BE2C (cell line): ENCODE measurements around the gene MT1F.

Source experiments
- DNase-seq: peaks from one replicate; pipeline ENCODE4 v3.0.0-alpha.2; 2020
- H3K27me3 ChIP-seq: fragments of 250-450 bp; sonication (Bioruptor Pico); 2 replicates; pipeline ENCODE4 v1.5.1; 2020; ENCODE audit warnings: mild to moderate bottlenecking
- H3K36me3 ChIP-seq: fragments of 250-450 bp; sonication (Bioruptor Pico); 2 replicates; pipeline ENCODE4 v1.5.1; 2020; ENCODE audit warnings: mild to moderate bottlenecking
- H3K4me1 ChIP-seq: fragments of 250-450 bp; sonication (Bioruptor Pico); 2 replicates; pipeline ENCODE4 v1.5.1; 2020
- H3K4me3 ChIP-seq: 2 replicates; pipeline ENCODE4 v1.5.1; 2011; ENCODE audit warnings: low read depth, low read length
- H3K9me3 ChIP-seq: fragments of 250-450 bp; sonication (Bioruptor Pico); 2 replicates; pipeline ENCODE4 v1.5.1; 2020
- CTCF ChIP-seq: IDR thresholded peaks from 2 replicates; pipeline ENCODE4 v1.5.1; 2012; ENCODE audit warnings: mild to moderate bottlenecking, low read depth, low read length

MT1F gene

DNA sequence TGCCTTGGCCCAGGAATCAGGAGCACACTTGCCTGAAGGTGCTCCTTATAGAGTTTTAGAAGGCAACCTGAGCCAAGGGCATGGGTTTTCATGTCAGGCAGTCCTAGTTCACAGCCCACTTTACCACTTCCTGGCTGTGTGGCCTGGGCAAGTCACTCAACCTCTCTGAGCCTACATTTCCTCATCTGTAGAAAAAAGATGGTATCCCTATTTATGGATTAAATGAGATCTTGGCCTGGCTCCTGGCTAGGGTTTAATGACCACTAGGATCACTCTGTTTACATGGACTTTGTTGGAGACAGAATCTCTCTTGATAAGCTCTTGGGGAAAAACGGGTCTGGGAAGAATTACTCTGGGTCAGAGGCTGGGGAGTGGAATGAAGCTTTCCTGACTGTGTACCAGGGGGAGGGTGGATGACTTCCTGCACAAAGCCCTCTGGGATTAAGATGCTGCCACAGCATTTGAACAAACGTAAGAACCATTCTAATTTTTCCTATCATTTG lies 47.1 kb upstream of the MT1F start:
- DNase-seq: no peak
- no peak overlapping the region for H3K4me3 ChIP-seq
- H3K36me3 ChIP-seq: no peaks in the 10 kb centered on the region
- TF ChIP-seq CTCF: no peak
- no peaks in the 10 kb centered on the region for H3K9me3 ChIP-seq
- H3K4me1 ChIP-seq: peaks cover 3% of the 10 kb centered on the region; the same call in 1 of the 2 replicates
- no peaks in the 10 kb centered on the region for H3K27me3 ChIP-seq

GRCh38 chr16:56611281-56611833 lies 46.4 kb upstream of the MT1F start:
- TF ChIP-seq CTCF: no peak
- Histone ChIP-seq H3K9me3 (no peaks in the 10 kb centered on the region), H3K4me3 (no peak overlapping the region), H3K4me1 (peaks cover 3% of the 10 kb centered on the region; the same call in 1 of the 2 replicates), H3K36me3 (no peaks in the 10 kb centered on the region), H3K27me3 (no peaks in the 10 kb centered on the region)
- no peak for DNase-seq

DNA sequence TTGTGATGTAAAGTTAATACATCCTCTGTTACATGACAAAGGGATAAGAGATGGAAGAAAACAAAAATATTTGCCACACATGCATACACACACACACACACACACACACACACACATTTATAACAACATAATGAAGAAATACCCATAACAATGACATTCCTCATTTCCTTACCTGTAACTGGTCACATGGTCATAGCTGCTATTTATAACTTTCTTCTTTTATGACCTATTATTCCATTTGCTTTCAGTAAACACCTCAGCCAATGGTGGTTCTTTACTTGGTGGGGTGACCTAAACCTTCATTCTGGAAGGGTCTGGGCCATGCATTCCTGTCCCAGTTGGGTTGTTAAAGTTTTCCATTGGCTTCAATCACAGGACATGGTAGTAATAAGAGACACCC lies 44.1 kb upstream of the MT1F start:
- Histone ChIP-seq H3K27me3 (no peaks in the 10 kb centered on the region), H3K9me3 (no peaks in the 10 kb centered on the region), H3K36me3 (no peaks in the 10 kb centered on the region), H3K4me1 (no peaks in the 10 kb centered on the region), H3K4me3 (no peak overlapping the region)
- no peak for DNase-seq
- no peak for TF ChIP-seq CTCF

DNA sequence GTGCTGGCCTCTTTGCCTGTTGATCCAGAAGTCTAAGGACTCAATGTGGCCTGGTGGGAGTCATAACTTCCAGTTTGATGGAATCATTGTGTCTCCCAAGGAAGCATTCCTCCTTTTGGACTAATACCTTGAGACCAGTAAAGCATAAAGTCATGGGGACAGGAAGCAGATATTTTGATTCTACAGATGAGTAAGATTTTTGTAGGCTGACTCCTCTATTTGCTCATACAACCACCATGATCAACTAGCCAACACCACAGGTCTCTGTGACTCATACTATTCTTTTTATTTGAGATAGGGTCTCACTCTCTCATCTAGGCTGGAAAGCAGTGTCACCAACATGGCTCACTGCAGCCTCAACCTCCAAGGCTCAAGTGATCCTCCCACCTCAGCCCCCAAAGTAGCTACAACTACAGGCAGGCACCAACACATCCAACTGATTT lies 43.2 kb upstream of the MT1F start:
- no peak for DNase-seq
- H3K27me3 ChIP-seq: no peaks in the 10 kb centered on the region
- H3K36me3 ChIP-seq: no peaks in the 10 kb centered on the region
- H3K4me3 ChIP-seq: no peak overlapping the region
- no peak for TF ChIP-seq CTCF
- no peaks in the 10 kb centered on the region for H3K9me3 ChIP-seq
- no peaks in the 10 kb centered on the region for H3K4me1 ChIP-seq

GRCh38 chr16:56615353-56615752 lies 42.4 kb upstream of the MT1F start:
- no peak for TF ChIP-seq CTCF
- Histone ChIP-seq H3K9me3 (no peaks in the 10 kb centered on the region), H3K27me3 (no peaks in the 10 kb centered on the region), H3K4me3 (no peak overlapping the region), H3K4me1 (no peaks in the 10 kb centered on the region), H3K36me3 (no peaks in the 10 kb centered on the region)
- DNase-seq: no peak

- Histone ChIP-seq H3K36me3 (no peaks in the 10 kb centered on the region), H3K4me1 (no peaks in the 10 kb centered on the region), H3K4me3 (no peak overlapping the region), H3K9me3 (no peaks in the 10 kb centered on the region), H3K27me3 (no peaks in the 10 kb centered on the region)
- TF ChIP-seq CTCF: no peak
- no peak for DNase-seq
These were observed 41.0 kb upstream of the MT1F start for GRCh38 chr16:56616608-56617211.
